LHCN-M2 (cell line): ENCODE data around the gene NT5C2. TPM values are rescaled to one million over a fixed set of nuclear protein-coding genes. Genes with fewer than 3 reads are reported as not detected.
"Not testable (repeated sequence)": the region's sequence is repeated elsewhere in the genome, so short reads cannot be mapped to it uniquely, and the experiment has no call there.

ENCODE experiments used
- DNase-seq: peaks from one replicate; pipeline ENCODE4 v3.0.0-alpha.2; 2012; ENCODE audit warnings: low read depth
- total RNA-seq: library from RNA; depleted of rRNA; stranded (reverse); fragments of >200 nt; gene quantifications from 2 replicates; pipeline ENCODE4 v1.2.3, GENCODE V29; 2014

NT5C2 gene
- total RNA-seq, 1 experiment from 2014 or later = 41.8 TPM

DNA sequence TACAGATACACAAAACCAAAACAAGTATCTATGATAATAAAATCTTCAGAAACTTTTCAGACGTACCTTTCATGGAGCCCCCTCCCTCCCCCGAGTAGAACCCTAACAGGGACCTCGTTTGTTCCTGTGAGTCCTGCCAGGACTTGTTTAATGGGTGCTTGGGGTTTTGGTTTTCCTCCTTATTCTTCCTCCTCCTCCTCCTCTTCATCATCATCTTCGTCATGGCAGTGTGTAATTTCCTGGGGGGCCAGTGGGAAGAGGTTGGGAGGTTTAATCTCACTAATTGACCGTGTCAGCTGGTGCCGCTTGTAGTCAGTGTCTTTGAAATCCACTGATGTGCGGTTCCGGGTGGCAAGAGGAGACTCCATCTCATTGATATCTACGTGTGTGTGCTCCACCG is 103.6 kb downstream of the NT5C2 start:
- DNase-seq = no peak

GRCh38 chr10:103086799-103087198 is 106.3 kb downstream of the NT5C2 start:
- DNase-seq = no peak

DNA sequence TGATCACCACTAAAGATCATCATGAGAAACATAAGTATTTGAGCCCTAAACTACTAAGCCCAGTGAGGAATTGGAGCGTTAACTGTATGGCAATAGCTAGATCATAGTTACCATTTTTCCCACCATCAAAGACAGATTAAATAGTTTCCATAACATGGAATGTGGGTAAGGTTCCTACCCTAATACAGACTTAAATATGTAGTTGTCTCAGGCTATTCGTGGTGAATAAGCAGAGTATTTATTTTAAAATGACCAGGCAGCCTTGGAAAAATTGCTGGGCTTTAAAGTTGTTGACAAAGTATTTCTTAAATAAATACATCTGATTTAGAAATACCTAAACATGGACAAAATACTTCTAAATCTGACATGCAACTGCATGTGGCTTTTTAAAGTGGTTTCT is 106.8 kb downstream of the NT5C2 start:
- no peak for DNase-seq

- no peak for DNase-seq
Measured at GRCh38 chr10:103083977-103084320, 109.1 kb downstream of the NT5C2 start.

- DNase-seq = no peak
Measured at GRCh38 chr10:103083266-103083976, 109.7 kb downstream of the NT5C2 start.

GRCh38 chr10:103082683-103083082 is 110.4 kb downstream of the NT5C2 start:
- DNase-seq = no peak

DNA sequence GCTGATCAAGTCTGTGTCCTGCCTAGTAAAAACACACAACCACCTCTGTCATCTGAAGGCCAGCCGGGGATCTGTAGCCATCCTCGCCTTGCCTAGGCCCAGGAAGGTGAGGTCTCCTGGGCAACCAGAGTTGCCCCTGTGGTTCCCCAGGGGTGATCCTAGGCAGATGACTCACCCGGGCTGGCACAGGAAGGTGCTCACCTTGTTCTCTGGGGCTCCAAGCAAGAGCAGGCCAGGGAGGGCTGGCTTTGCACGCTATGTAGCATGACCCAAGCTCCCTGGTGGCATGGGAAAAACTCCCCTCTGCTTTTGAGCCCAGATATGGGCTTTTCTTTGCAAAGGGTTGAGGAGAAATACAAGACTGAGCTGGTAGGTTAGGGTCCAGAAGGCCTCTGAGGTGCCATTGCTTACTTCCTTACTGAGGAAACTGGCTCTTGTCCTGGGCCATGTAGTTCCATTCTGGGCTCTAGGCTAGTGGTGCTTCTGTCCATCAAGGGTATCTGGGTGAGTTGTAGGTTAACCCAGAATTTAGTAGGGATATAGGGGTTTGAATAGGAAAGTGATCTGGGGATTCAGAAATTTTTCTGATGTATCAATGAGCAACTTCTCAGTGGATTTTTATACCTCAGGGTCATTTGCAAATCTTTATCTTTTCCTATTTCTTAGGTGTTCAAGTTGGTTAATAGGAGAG is 112.0 kb downstream of the NT5C2 start:
- DNase-seq = no peak

DNA sequence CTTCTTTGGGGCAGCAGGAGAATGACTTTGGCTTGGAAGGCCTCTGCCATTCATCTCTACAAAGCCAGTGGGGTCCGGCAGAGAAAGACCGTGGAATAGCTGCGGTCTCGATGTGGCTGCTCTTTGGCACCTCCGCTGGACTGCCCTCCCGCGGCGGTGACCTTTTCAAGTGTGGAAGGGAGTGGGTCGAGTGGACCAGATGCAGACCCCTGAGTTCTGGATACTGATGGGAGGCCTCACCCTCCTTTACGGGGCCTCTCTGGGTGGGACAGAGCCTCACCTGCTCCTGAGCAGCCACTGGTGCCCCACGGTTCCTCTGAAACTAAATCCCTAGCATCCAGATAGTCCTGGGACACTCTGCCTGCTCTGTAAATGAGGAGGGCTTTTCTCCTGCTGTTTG is 113.1 kb downstream of the NT5C2 start:
- no peak for DNase-seq

DNA sequence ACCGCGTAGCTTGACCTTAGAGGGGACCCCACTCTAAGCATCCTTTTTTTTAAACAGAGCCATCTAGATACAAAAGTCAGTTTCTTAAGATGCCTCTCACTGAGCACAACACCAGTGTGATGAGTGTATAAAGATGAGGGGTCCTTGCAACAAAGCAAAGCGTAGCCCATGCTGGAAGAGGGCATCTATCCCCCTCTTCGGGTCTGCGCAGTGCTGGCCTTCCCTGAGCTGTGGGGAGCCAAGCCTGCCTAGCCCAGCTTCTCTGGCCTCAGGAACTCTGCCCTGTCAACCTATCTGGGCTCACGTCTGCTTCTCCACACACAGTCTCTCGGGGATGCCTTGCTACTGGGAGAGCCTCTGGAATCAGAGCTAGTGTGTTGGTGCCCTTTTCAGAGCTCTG is 114.0 kb downstream of the NT5C2 start:
- no peak for DNase-seq

DNA sequence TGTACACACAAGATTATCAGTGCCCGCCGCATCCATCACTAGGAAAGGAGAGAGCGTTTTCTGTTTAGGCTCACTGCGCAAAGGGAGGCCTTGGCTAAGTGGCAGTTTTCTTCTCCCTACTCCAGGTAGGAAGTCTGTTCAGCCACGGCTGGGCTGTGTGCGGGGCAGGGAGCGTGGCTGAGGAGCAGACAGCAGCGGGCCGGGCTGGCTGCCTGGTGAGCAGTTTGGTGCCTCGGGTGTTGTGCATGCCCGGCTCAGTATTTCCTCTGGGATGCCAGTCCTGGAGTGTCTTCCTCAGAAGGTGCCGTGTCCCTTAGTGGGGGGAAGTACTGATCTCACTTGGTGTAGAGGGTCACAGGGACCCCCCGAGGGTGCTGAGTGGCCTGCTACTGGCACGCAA is 114.4 kb downstream of the NT5C2 start:
- no peak for DNase-seq

GRCh38 chr10:103078309-103078615 is 114.8 kb downstream of the NT5C2 start:
- DNase-seq = no peak

GRCh38 chr10:103077491-103078308 is 115.4 kb downstream of the NT5C2 start:
- DNase-seq = no peak

GRCh38 chr10:103077020-103077419 is 116.1 kb downstream of the NT5C2 start:
- no peak for DNase-seq

DNA sequence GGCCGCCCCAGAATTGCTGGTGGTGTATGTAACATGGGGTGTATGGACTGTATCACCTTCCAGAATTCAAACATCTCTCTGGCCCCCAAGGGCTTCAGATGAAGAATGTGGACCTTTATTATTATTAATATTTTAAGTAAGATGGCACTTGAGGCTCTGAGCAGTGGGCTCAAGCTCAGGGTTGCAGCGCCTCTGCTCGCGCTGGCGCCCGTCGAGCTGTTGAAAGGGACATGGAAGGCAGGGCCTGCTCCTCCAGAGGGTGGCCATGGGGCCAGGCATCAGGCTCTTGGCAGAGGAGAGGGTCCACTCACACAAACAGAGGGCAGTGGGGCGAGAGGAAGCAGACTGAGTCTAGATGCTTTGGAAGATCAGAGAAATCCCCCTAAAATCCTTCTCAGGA is 120.2 kb downstream of the NT5C2 start:
- DNase-seq = no peak

- no peak for DNase-seq
Measured at GRCh38 chr10:103072276-103072675, 120.8 kb downstream of the NT5C2 start.

DNA sequence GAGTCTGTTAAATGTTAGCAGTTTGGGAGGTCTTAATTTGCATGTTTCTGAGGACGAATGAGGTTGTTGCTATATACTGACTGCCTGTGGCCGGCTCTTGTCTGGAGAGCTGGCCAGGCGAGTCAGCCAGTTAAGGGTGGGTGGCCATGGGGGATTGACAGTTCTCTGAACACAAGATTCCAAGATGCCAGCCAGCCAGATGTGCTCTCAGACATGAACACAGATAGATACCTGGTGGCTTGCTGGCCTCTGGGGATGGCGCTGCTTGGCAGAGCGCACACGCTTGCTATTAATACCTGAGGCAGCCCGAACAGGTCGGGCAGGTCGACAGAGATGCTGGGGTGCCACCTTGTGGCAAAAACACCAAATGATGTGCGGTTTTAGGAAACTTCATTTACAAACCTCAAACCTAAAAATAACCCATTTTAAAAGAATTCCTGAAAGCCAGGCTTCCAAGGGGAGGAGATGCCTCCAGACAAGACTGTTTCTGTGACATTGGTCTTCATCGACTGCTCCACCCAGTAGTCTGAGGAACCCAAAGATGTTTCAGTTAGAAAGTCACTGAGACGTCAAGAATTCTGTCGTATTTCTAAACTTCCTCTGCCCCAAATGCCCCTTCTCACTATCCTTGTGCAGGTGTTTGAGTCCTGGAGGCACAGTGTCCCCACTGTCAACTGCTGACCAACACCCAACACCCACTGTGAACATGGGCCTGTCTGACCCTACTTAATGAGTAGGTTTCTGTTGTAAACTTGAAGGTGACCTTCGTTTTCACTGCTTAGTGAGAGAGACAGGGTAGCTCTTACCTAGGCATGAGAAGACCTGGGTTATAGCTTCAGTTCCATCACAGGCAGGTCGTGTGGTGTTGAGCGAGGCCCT is 123.4 kb downstream of the NT5C2 start:
- peak; percentile 29 for DNase-seq

- peak; percentile 41 for DNase-seq
Measured at GRCh38 chr10:103067956-103068355, 125.1 kb downstream of the NT5C2 start.

- DNase-seq = no peak
Measured at GRCh38 chr10:103067484-103067883, 125.6 kb downstream of the NT5C2 start.

DNA sequence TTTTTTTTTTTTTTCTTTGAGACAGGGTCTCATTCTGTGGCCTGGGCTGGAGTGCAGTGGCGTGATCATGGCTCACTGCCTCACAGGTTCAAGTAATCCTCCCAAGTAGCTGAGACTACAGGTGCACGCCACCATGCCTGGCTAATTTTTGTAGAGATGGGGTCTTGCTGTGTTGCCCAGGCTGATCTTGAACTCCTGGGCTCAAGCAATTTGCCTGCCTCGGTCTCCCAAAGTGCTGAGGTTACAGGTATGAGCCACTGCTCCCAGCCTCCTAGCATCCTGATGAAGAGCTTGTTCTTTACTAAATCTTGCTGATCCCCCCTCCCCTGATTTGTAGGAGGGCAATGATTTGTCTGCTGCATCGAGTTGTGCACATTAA is 126.0 kb downstream of the NT5C2 start:
- DNase-seq = not testable (repeated sequence)

DNA sequence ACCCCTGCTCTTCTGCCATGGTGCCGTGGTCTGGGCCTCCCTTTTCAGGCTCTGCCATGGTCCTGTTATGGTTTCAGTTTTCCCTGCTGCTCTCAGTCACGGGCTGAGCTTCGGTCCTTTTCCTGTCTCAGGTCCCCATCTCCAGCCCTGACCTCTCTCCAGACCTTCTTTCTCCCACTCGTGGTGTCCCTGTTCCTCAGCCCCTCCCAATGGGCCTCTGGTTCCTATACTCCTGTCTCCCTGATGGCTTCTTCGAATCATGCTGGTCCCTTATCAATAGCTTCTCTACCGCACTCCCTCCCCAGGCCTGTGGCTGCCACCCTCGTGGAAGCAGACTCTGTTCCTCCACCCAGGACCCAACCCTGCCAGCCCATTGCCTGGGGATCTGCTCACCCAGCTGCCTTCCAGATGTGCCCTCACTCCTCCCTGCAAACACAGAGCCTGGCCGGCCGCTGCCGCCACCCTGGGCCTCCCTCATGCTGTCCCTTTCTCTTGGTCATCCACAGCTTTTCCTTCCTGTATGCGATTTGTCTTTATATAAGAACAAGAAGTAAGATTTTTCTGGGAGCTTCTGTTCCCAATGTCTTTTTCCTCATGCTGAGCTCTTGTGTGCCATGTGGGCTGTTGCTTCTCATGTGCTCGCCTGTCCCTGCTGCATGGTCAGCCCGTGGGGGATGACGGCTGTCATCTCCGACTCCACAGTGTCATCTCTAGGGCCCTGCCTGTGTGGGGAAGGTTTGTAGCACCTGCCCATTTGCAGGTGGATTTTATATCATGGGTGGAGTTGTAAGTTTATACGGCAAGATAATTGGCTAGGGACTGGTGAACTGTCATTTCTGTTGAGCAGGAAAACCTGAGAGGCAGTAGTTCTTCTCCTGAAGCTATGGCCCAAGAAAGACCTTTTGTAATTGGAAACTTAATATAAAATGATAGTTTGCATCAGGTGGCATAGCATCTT is 126.7 kb downstream of the NT5C2 start:
- no peak for DNase-seq

DNA sequence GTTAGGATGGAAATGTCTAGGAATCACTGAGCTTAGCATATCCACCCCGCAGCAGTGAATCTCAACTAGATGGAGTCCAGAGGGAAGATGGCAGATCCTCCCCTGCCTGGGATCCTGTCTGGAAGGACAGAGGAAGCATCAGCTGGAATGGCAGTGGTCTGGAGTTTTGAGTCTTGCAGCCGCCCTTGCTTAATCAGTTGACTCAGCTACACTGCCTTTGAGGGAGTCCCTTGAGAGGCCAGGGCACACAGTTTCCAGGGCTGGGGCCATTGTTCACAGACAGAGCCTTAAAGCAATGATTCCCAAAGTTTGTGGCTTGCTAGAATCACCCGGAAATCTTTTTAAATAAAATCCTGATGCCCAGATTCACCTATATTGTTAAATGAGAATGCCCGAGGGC is 128.1 kb downstream of the NT5C2 start:
- no peak for DNase-seq
